HuH-7 (cell line): ENCODE measurements around the gene TUBG1.
"Not testable (repeated sequence)": the region's sequence is repeated elsewhere in the genome, so short reads cannot be mapped to it uniquely, and the experiment has no call there.

Experiments
- DNase-seq: peaks from one replicate; pipeline ENCODE4 v3.0.0; 2011; ENCODE audit warnings: low spot score

TUBG1 gene

DNA sequence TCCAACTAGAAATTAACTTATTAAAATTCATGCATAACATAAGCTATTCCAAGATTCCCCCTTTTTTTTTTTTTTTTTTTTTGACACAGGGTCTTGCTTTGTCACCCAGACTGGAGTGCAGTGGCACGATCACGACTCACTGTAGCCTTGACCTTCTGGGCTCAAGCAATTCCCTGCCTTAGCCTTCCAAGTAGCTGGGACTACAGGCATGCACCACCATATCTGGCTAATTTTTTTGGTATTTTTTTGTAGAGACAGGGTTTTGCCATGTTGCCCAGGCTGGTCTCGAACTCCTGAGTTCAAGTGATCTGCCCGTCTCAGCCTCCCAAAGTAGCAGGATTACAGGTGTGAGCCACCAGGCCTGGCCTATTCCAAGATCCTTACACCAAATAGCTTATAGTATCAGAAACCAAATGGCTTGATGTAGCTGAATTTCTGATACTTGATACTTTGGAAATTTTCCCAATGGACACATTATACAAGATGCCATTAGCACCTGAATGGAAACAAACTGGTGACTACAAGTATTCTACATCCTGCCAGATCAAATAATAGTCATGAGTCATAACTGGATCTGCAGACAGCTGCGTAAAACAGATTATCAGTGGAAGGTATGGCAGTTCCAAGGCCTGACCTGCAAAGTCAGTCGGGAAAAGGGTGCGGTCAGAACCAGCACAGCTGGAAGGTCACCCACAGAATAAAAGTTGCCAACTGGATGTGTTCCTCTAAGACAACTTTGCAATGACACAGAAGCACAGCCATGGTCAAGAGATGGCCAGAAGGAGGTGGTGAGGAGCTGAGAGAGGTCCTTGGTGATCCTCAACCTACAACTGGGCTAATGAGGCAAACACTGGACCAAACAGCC, 14.5 kb downstream of the TUBG1 start:
- DNase-seq, result no peak

DNA sequence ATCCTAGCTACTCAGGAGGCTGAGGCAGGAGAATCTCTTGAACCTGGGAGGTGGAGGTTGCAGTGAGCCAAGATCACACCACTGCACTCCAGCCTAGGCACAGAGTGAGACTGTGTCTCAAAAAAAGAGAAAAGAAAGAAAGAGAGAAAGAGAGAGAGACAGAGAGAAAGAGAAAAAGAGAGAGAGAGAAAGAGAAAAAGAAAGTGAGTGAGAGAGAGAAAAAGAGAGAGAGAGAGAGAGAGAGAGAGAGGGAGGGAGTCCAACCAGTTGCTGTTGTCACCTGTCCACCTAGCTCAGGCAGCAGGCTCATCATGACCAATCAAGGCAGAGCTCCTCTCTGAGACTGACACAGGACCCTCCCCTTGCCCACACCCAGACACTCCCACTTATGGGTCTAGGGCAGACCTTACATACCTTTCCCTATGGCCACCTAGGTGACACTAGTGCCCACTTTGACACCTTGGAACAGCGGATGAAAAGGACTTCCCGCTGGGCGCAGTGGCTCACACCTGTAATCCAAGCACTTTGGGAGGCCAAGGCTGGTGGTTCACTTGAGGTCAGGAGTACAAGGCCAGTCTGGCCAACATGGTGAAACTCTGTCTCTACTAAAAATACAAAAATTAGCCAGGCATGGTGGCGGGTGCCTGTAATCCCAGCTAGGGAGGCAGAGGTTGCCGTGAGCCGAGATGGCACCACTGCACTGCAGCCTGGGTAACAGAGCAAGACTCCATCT, 17.7 kb downstream of the TUBG1 start:
- DNase-seq, result not testable (repeated sequence)

DNA sequence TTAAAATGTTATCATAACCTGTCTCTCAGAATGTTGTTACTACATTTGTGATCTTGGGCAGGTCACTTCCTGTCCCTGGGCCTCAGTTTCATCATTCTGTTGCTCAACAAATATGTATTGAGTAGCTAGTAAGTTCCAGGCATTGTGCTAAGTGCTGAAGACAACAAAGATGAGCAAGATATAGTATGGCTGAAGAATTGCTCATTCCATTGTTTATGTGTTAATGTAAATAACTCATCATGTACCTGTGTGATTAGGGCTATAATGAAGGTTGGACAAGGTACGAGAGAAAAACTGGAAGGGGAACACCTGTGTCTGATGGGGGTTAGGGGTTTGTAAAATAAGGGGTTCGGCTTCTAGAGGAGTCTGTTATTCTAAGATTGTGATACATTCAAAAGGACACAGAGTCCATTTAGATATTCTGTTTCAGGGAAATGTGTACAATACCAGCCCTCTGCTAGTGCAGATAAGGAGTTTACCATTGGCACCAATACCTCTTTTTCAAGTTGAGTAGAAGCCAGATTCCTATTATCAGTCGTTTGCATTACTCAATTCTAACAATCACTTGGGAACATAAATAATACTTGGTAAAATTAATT, 20.0 kb downstream of the TUBG1 start:
- DNase-seq, result no peak

DNA sequence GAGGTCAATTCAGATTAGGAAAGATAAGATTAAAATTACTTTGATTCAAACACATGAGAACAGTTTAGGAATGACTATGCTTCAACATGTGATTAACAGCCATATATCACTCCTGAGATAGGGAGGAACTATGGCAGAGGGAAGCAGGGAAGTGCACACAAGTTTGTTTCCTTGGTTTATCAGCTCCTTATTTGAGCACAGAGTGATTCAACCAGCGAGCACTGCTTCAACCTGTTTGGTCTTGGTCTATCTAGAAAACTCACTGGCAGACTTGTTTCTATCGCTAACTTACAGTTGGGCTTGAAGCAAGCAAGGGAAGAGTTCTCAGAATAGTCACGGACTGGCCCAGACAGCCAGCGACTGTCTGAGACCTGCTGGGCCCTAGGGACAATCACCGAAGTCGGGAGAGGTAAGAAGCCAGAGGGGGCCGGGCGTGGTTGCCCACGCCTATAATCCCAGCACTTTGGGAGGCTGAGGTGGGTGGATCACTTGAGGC, 23.5 kb downstream of the TUBG1 start:
- no peak for DNase-seq

DNA sequence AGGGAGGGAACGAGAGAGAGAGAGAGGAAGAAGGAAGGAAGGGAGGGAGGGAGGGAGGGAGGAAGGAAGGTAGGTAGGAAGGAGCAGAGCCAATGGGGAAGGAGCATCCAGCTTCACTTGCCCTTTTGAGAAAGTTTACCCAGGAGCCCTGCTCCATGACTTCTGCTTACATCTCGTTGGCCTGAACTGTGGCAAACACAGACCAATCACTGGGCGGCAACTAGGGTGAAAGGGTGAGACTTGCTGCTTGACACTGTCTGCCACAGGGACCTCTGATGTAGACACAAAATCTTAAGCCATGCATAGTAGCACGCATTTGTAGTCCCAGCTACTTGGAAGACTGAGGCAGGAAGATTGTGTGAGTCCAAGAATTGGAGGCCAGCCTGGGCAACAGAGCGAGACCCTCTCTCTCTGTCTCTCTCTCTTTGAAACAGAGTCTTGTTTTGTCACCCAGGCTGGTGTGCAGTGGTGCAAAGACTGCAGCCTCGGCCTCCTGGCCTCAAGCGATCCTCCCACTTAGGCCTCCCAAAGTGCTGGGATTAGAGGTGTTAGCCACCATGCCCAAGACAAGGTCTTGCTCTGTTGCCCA, 30.1 kb downstream of the TUBG1 start:
- DNase-seq, result no peak

DNA sequence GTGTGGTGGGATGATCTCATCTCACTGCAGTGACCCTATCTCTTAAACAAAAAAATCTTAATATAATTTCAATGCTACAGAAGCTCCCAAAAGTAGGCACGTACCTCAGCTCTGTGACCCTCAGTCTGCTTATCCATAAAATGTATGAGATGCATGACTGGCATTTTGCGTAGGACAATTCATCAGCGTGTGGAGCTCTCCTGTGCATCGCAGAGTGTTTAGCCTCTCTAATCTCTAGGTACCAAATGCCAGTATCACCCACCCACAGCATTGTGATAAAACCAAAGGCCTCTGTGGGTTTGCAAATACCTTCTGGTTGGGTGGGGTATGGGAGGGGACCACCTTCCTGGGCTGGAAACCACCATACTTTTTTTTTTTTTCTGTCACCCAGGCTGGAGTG, 30.6 kb downstream of the TUBG1 start:
- no peak for DNase-seq

DNA sequence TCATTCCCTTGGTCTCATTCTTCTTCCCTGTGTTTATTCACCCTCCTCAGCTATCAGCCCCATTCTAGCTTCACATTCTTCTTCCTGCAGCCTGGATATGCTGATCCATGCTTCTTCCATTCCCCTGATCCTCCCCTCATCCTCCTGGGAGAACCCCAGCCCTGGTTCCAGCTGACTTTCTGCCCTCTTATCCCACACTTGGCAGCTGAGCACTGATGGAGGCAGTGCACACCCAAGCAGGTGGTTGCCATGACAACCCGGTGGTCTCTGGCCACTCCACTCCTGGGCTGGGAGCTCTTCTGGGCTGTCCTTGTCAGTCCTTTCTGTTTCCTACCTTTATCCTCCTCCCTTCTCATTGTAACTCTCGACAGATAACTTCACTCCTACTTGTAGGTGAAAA, 32.9 kb downstream of the TUBG1 start:
- no peak for DNase-seq

DNA sequence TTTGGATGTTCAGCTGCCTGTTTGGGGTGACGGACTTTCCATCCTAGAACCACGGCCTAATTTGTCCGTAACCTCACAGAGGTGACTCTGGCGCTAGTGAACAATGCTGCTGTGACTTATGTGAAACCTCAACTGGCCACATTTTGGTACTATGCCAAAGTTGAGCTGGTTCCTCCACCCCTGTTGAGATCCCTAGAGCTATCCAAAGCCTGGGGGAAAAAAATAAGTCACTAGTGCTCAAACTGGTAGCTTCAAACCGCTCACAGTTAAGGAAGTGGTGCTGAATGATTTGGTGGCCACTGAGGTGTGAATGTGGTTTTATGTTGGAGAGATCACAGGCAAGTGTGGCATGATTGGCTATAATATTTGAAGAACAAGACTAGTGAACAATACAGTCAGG, 38.3 kb downstream of the TUBG1 start:
- no peak for DNase-seq

DNA sequence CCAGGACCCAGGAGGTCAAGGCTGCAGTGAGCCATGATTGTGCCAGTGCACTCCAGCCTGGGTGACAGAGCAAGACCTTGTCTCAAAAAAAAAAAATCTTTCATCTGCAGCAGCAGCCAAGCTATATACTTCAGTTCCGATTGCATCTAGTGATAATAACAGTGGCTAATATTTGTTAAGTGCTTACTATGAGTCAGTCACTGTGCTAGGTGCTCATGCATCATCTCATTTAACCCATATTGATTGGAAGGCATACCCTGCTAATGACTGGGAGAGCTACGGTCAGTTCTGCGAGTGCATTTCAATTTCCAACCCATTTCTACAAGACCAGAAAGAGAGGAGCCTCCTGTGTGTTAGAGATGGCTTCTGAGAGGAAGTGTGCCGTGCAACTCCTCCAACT, 41.9 kb downstream of the TUBG1 start:
- DNase-seq, result no peak

DNA sequence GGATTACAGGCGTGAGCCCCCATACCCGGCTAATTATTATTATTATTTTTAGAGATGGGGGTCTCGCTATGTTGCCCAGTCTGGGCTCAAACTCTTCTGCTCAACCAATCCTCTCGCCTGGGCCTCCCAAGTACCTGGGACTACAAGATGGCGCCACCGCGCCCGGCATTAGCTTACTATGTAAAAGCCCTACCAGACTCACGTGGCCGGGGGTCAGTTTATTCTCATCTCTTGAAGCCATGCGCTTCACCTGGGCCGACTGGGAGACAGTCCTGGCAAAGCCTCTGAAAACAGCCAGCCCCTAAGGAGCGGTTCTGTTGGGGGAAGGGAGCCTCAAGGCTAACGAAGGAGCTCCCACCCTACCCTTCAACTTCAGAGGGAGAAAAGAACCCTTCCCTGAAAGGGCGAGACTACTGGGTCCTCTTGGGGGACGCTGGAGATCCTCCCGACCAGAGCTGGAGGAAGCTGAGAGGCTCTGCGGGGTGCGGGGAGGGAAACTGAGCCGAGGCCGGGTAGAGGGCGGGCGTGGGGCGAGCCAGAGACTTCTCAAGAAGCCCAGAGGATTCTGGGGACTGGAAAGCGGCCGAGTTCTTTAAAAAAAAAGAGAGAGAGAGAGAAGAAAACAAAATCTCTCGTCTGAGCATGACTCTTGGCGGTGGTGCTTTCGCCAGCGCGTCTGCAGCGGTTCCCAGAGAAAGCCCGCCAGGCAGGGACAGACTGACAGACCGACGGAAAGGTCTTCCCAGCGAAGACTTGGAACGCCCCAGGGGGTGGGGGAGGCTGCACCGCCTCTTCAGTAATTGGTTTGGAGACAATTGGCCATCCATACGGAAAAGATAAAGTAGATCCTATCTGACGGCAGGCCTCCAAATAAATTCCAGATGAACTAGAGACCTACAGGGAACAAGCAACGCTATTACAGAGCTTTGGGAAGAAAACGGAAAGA, 44.0 kb downstream of the TUBG1 start:
- no peak for DNase-seq

DNA sequence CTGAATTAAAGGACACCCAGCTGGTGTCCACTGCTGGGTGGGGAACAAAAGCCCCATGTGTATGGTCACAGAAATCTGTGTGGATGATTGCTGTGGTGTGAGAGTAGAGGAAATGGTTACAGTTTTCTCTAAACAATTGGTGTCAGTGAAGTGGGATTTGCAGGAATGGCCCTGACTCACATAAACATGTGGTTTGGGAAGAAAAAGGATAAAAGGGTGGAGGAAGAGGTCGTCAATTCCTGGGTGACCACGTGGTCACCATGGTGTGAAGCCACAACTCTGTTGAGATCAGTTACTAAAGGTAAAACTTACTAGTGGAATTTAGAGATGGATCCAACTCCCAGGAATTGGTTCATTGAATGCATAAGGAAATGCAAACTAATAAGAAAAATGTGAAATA, 46.0 kb downstream of the TUBG1 start:
- no peak for DNase-seq

DNA sequence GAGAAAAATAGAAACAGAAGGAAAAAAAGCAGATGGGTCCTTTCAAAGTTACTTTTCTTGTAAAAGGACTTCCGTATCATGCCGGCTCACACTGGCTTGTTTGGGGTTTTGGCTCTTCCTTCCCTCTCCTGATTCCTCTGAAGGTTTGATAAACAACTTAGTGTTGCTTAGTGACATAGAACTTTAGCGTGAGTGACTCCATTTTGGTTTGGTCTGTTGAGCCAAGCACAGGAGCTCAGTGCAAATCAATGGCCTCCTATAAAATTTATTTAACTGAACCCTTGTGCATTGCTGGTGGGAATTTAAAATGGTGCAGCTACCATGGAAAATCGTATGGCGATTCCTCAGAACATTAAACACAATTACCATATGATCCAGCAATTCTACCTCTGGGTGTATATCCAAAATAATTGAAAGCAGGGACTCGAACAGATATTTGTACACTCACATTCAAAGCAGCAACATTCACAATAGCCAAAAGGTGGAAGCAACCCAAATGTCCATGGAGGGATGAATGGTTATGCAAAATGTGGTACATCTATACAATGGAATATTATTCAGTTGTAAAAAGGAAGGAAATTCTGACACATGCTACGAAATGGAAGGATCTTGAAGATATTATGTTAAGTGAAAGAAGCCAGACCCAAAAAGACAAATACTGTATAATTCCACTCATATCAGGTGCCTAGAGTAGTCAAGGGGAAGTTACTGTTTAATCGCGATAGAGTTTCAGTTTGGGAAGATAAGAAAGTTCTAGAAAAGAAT, 48.5 kb downstream of the TUBG1 start:
- no peak for DNase-seq

DNA sequence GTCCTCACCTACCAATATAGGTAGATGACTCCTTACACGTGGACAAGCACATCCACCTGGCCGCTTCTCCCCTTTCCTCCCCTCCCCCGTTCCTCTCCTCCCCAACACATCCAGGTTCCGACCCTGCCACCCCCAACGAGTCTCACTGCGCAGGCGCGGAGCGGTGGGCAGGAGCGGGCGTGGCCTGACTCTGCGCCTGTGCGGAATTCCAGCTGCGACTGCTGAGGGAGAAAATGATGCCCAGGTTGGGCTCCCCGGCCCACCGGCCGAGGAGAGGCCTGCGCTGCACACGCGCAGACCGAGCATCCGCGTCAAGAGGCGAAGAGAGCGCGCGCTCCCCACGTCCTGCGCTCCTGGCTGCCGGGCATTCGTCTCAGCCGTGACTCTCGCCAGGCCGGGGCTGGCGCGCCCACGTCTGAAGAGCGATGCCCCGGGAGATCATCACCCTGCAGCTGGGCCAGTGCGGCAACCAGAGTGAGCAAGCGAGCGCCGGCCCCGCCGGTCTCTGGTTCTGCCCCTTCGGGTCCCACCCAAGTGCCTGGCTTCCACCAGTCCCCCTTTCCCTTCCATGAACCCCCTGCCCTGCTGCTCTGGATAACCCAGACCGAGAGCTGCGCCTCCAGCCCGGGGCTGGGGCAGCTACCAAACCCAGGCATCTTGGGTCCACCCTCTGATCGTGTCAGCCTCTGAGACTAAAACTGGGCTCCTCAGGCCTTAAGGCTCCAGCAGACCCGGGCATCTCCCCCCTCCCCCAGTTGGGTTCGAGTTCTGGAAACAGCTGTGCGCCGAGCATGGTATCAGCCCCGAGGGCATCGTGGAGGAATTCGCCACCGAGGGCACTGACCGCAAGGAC, 49.8 kb downstream of the TUBG1 start, which contains the start of gene TUBG2:
TUBG2 (plus strand) TSS at position 206 of the 853 bp plus-strand sequence; CDS start at position 426, 220 bp downstream.
- peak; percentile 99 for DNase-seq

DNA sequence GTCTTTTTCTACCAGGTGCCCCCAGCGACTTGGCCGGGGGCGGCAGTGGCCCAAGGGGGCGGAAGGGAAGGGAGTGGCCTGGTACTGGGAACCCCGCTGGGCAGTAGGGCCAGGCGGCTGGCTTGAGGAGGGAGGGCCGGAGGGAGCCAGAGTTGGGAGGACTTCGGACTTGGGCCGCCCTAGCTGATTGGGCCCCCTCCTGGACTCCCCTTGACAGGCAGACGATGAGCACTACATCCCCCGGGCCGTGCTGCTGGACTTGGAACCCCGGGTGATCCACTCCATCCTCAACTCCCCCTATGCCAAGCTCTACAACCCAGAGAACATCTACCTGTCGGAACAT, 50.4 kb downstream of the TUBG1 start:
- DNase-seq, result not testable (repeated sequence)

DNA sequence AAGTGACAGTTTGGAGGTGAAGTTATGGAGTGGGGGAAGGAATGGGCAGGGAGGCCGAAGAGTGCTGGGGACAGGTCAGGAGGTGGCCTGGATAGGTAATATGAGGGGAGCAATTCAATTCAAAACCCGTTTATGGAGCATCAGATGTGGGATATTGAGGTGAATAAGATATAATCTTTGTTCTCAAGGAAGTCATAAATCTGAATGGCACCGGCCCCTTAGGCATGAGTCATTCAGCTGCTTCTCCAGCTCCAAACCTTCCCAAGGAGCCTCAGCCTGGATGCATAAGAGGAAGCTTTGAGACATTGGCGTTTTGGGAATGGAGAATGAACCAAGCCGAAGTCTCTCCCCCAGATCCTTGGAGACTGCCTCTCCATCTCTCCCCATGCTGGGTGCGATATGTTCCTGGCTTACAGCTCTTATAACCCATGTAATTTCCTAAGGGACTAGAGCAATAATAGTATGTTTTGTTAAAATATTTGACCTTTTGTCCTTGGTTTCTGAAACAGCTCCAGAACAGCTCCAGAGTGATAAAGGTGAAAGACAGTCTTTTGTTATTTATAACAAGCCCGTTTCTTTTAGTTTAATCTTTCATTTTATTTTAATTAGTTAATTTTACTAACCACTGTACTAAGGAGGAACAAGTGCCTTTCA, 51.3 kb downstream of the TUBG1 start:
- no peak for DNase-seq
